Body of pancreas (tissue), 4 donors: Measurements from ENCODE around the gene DTHD1. TPM values are rescaled to one million over a fixed set of nuclear protein-coding genes. Genes with fewer than 3 reads are reported as not detected.
A peak's percentile ranks its signal among the peaks of the same experiment; 100 is the strongest.

Experiments used
- ATAC-seq: fragments of 150-250 bp; one replicate; pipeline ENCODE4 v1.9.1; 2016
- DNase-seq, 4 donors: peaks; one replicate each; pipeline ENCODE4 v3.0.0-alpha.2; 2019
- H3K27ac ChIP-seq, 4 donors: fragments of 200-600 bp; sonication (generic); 1 replicate in 3 of 4; 2 replicates in 1 of 4; pipeline versions ENCODE4 v1.5.1 to v1.6.1; 2016 to 2019; ENCODE audit warnings: mild to moderate bottlenecking in 1 of 4, mixed read lengths in 1 of 4, moderate library complexity in 1 of 4
- H3K27me3 ChIP-seq, 2 donors: fragments of 200-600 bp; sonication (generic); one replicate each; pipeline ENCODE4 v1.6.0; 2016; ENCODE audit warnings: mild to moderate bottlenecking in 1 of 2
- H3K36me3 ChIP-seq, 2 donors: fragments of 200-600 bp; sonication (generic); replicated peaks in 1 of 2; 2 replicates each; pipeline ENCODE4 v1.5.1; 2016; ENCODE audit warnings: low read depth in 2 of 2; ENCODE audit not compliant: insufficient read depth in 1 of 2
- H3K4me1 ChIP-seq: fragments of 200-600 bp; sonication (generic); one replicate; pipeline ENCODE4 v1.6.0; 2016
- H3K4me3 ChIP-seq, 2 donors: fragments of 200-600 bp; sonication (generic); 1 replicate in 1 of 2; 2 replicates in 1 of 2; pipeline ENCODE4 v1.5.1; 2016 to 2019
- H3K9me3 ChIP-seq, 3 donors: fragments of 200-600 bp; sonication (generic); 1 replicate in 2 of 3; 2 replicates in 1 of 3; pipeline ENCODE4 v1.5.1; 2016
- POLR2A ChIP-seq, 3 donors: fragments of 450-650 bp; IDR thresholded peaks; one replicate each; pipeline ENCODE4 v1.6.1; 2016; ENCODE audit warnings: antibody characterized with exemption in 3 of 3, mild to moderate bottlenecking in 2 of 3
- WGBS, 2 donors: methylation state at CpG; one replicate each; pipeline ENCODE4 v1.1.5; 2017; 5-methylcytosine and 5-hydroxymethylcytosine counted together
- intact Hi-C: fragments of 100-400 bp; cut with DNase I; formaldehyde crosslinking; loops from one replicate; pipeline ENCODE4 v1.15.1; 2023
- total RNA-seq, 2 donors: library from RNA; depleted of rRNA; stranded (reverse); fragments of >200 nt; gene quantifications; one replicate each; pipeline ENCODE4 v1.1.0, GENCODE V29; 2016
- TF ChIP-seq, protein P1 (sequence below), 7 experiments: fragments of 450-650 bp in 4 of 7; fragments of 200-600 bp in 3 of 7; sonication (generic) in 3 of 7; IDR thresholded peaks; one replicate each; pipeline ENCODE4 v1.5.1; 2016 to 2019; ENCODE audit warnings: antibody characterized with exemption in 7 of 7

The DTHD1 gene
- total RNA-seq, 2 donors from 2014 or later, result under 0.01 TPM; not detected in 1

DNA sequence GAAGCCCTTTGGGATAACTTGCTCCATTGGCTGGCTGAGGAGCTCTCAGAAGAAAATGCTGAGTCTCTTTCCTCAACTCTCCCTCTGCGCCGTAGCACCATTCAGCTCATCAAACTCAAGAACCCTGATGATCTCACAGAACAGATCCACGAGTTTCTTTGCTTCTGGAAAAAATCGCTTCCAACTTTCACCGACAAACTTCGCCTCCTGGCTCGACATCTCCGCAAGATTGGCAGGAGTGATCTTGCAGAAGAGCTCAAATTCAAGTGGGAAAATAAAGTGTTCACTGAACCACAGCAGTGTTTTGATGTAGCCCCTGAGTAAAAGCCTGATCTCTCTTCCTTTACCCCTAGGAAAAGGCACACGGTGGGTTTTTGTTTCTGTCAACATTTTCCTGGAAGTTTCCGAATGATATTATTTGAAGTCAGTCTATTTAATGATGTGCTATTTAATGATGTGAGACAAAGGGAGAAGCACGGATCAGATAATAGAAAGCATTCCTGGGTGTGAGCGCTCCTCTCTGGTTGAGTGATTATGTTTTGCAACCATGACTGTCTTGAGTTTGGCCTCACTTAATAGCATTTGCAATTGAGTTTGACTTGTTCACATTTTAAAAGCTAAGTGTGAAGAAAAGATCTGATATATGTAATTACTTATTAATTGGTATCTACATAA lies 62.2 kb downstream of the DTHD1 start:
- Histone ChIP-seq H3K4me3 (no peak overlapping the region), H3K9me3 (no peaks in the 10 kb centered on the region), H3K27ac (no peak overlapping the region), H3K4me1 (no peaks in the 10 kb centered on the region), H3K27me3 (no peaks in the 10 kb centered on the region), H3K36me3 (no peaks in the 10 kb centered on the region)
- DNase-seq (no peak), ATAC-seq (no peak)
- 91 to 92% methylated on average over 12 of the region's 12 CpGs for WGBS, 2 donors
- intact Hi-C loops, result no loop called here
- no peak for TF ChIP-seq POLR2A (IDR thresholded peaks at IDR 0.05)

DNA sequence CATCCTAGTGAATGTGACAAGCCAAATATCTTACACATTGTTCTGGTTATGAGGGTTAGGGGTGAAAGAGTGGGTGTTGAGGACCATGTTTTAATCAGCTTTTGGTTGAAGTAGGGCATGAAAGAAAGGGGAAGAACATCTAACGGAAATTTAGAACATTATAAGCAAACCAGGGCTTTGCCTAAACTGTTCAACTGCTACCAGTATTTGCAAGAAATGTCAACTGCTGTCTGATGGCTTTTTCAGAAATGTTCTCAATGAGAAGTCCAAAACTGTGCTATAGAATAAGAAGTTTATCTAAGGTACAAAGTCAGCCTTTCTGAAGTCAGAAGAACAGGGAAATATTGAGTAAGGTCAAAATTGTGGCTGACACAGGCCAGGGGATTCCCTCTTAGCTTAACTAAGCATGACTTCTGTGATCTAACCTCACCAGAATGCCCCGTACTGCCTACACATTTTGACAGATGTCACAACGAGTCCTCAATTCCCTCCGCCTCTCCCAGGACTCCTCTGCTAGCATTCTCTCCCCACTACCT lies 67.1 kb downstream of the DTHD1 start:
- H3K9me3 ChIP-seq, result no peaks in the 10 kb centered on the region
- H3K4me3 ChIP-seq, result no peak overlapping the region
- DNase-seq, result peak in 1 of 4 donors; percentile 13
- no peaks in the 10 kb centered on the region for H3K36me3 ChIP-seq
- 23 to 30% methylated on average over 4 of the region's 4 CpGs for WGBS, 2 donors
- ATAC-seq, result no peak
- intact Hi-C loops, result no loop called here
- TF ChIP-seq, protein P1, sequence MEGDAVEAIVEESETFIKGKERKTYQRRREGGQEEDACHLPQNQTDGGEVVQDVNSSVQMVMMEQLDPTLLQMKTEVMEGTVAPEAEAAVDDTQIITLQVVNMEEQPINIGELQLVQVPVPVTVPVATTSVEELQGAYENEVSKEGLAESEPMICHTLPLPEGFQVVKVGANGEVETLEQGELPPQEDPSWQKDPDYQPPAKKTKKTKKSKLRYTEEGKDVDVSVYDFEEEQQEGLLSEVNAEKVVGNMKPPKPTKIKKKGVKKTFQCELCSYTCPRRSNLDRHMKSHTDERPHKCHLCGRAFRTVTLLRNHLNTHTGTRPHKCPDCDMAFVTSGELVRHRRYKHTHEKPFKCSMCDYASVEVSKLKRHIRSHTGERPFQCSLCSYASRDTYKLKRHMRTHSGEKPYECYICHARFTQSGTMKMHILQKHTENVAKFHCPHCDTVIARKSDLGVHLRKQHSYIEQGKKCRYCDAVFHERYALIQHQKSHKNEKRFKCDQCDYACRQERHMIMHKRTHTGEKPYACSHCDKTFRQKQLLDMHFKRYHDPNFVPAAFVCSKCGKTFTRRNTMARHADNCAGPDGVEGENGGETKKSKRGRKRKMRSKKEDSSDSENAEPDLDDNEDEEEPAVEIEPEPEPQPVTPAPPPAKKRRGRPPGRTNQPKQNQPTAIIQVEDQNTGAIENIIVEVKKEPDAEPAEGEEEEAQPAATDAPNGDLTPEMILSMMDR (IDR thresholded peaks at IDR 0.05), result no peak
- no peak for TF ChIP-seq POLR2A (IDR thresholded peaks at IDR 0.05)
- no peak overlapping the region for H3K27ac ChIP-seq
- H3K27me3 ChIP-seq, result no peaks in the 10 kb centered on the region
- H3K4me1 ChIP-seq, result no peaks in the 10 kb centered on the region

DNA sequence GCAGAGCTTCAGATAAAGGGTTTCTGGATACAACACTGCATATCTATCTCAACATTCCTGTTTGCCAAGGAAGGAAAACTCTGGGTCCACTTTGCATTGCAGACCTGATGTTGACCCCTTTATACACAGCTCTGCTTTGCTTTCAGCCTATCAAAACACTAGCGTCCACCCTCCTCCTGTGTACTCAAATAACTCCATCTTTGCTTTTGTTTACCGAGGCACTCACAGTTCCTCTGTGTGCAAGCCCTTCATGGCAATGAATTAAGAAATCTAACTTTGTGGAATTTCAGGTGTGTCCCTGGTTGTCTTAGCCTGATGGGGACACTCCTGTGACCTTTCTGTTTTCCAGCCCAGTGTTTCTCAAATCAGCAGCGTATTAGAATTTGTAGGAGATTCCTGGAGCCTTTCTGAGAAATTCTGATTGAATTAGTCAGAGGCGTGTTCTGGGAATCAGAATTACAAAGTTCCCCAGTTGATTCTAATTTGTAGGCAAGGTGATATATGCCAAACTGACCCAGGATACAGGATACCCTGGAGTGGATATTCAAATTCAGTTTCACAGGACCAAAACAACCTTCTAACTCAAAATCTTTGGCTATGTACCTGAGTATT lies 68.6 kb downstream of the DTHD1 start:
- no peaks in the 10 kb centered on the region for H3K4me1 ChIP-seq
- WGBS, 2 donors, result 47 to 63% methylated on average over 4 of the region's 4 CpGs
- DNase-seq (no peak), ATAC-seq (no peak)
- intact Hi-C loops, result no loop called here
- no peaks in the 10 kb centered on the region for H3K27me3 ChIP-seq
- no peaks in the 10 kb centered on the region for H3K9me3 ChIP-seq
- no peak for TF ChIP-seq POLR2A (IDR thresholded peaks at IDR 0.05)
- TF ChIP-seq, protein P1 (IDR thresholded peaks at IDR 0.05), result no peak
- no peaks in the 10 kb centered on the region for H3K36me3 ChIP-seq
- H3K4me3 ChIP-seq, result no peak overlapping the region
- H3K27ac ChIP-seq, result no peak overlapping the region

DNA sequence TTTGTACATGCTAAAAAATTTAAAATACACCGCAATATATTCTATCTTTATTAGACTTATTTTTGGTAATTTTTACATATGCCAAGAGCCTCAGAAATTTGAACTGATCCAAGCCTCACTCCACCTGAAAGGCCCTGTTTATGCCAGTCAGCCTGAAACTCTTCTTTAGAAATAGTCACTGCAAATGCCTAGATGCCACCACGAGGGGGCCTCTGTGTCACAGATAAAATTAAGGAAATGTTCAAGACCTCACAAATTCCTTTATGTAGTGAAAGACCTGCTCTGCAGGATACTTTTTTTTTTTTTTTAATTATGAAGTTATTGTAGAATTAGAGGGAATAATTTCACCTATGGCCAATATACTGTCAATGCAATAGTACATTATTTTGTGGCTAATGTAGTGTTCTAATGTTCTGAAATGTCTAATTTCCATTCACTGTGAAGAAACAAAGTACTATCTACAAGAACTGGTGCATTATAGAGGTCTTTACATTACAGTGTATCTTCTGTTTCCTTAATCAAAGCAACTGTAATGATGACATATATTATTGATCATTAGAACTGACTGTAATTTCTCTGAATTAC lies 69.8 kb downstream of the DTHD1 start:
- intact Hi-C loops, result no loop called here
- DNase-seq (peak; percentile 70 to 82 (median 77)), ATAC-seq (peak; percentile 79)
- TF ChIP-seq, protein P1 (IDR thresholded peaks at IDR 0.05), result peak; percentile 39 to 84 (median 77)
- TF ChIP-seq POLR2A (IDR thresholded peaks at IDR 0.05), result no peak
- no peaks in the 10 kb centered on the region for H3K27me3 ChIP-seq
- H3K9me3 ChIP-seq, result no peaks in the 10 kb centered on the region
- no peaks in the 10 kb centered on the region for H3K36me3 ChIP-seq
- H3K4me3 ChIP-seq, result no peak overlapping the region
- no peak overlapping the region for H3K27ac ChIP-seq
- WGBS, 2 donors, result 15 to 17% methylated on average over 2 of the region's 2 CpGs
- no peaks in the 10 kb centered on the region for H3K4me1 ChIP-seq

DNA sequence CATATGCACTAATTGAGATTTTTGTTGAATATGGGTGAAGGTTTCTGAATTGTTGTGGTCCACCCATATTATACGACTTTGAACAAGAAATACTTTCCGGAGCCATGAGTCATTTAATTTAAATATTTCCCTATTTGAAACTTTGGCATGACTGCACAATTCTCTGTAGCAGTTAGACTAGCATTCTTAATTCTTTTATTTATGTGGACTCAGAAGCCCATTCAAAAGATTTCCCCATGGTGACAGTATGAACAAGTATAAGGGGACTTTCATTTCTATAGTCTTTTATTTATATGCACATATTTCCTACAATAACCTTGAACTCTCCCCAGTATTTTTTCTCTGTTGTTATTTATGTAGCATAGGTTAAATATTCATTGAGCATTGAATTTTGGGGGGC lies 72.6 kb downstream of the DTHD1 start:
- DNase-seq (no peak), ATAC-seq (no peak)
- H3K36me3 ChIP-seq, result no peaks in the 10 kb centered on the region
- no peak overlapping the region for H3K4me3 ChIP-seq
- H3K9me3 ChIP-seq, result no peaks in the 10 kb centered on the region
- intact Hi-C loops, result no loop called here
- WGBS, 2 donors, result 35 to 57% methylated on average over 2 of the region's 2 CpGs
- no peaks in the 10 kb centered on the region for H3K27me3 ChIP-seq
- no peak for TF ChIP-seq POLR2A (IDR thresholded peaks at IDR 0.05)
- TF ChIP-seq, protein P1 (IDR thresholded peaks at IDR 0.05), result no peak
- H3K4me1 ChIP-seq, result peaks cover 12% of the 10 kb centered on the region
- H3K27ac ChIP-seq, result no peak overlapping the region
